ENCODE results near the gene C4BPB.

The C4BPB gene

GRCh38 chr1:207102146-207102545 lies 13.5 kb downstream of the C4BPB start:
- DNase-seq (ENCODE audit: extremely low read depth, insufficient read length), result no peak
- no peak overlapping the region for H3K4me3 ChIP-seq (replicated peaks; ENCODE audit: low read depth, low read length)

DNA sequence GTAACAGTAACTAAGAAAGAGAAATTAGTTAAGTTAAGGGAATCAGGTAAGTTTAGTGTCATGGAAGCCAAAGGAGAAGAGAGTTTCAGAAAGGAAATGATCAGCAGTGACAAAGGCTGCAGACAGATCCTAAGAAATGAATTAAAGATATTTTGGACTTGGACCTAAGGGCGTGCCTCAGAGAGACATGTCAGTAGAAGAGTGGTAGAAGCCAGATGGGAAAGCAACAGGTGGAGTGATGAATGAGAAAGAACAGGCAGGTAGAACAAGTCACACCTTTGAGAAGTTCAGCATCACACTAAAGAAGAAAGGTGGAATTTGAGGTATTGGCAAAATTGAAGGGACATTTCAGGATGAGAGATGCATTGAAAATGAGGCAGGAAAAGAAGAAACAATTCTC lies 14.0 kb downstream of the C4BPB start:
- Histone ChIP-seq H3K27me3 (replicated peaks; ENCODE audit: control insufficient read depth, insufficient read depth, low read length) (no peaks in the 10 kb centered on the region), H3K4me3 (replicated peaks; ENCODE audit: low read depth, low read length) (no peak overlapping the region), H3K36me3 (ENCODE audit: control insufficient read depth, insufficient read depth, low read length) (no peaks in the 10 kb centered on the region)
- TF ChIP-seq, protein P1, sequence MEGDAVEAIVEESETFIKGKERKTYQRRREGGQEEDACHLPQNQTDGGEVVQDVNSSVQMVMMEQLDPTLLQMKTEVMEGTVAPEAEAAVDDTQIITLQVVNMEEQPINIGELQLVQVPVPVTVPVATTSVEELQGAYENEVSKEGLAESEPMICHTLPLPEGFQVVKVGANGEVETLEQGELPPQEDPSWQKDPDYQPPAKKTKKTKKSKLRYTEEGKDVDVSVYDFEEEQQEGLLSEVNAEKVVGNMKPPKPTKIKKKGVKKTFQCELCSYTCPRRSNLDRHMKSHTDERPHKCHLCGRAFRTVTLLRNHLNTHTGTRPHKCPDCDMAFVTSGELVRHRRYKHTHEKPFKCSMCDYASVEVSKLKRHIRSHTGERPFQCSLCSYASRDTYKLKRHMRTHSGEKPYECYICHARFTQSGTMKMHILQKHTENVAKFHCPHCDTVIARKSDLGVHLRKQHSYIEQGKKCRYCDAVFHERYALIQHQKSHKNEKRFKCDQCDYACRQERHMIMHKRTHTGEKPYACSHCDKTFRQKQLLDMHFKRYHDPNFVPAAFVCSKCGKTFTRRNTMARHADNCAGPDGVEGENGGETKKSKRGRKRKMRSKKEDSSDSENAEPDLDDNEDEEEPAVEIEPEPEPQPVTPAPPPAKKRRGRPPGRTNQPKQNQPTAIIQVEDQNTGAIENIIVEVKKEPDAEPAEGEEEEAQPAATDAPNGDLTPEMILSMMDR (IDR thresholded peaks at IDR 0.05; ENCODE audit: insufficient read depth, low read length, poor library complexity, severe bottlenecking), result no peak
- no peak for DNase-seq (ENCODE audit: extremely low read depth, insufficient read length)

More at GRCh38 chr1:207102146-207102545, 13.5 kb downstream of the C4BPB start:
- Histone ChIP-seq H3K36me3 (ENCODE audit: control insufficient read depth, insufficient read depth, low read length) (no peaks in the 10 kb centered on the region), H3K27me3 (replicated peaks; ENCODE audit: control insufficient read depth, insufficient read depth, low read length) (no peaks in the 10 kb centered on the region)
- TF ChIP-seq, protein P1 (IDR thresholded peaks at IDR 0.05; ENCODE audit: insufficient read depth, low read length, poor library complexity, severe bottlenecking), result no peak

DNA sequence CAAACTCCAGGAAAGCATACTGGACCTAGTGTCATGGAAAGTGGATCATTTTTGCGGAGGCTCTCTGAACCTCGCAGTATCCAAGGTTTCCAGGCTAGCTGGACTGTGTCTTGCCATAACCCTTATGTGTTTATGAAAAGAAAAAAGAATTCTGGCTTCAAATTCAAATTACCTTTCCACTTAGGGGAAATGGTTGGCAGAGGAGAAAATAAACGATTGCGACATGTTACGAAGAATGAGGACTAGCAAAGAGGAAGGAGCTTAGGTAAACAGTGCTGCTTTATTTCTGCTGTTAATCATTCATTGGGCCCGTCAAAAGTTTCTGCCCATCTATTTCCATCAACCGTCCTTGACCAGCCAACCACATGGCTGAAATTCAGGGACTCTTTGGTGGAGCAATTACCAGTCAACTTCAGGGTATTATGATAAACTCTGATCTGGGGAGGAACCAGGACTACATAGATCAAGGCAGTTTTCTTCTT lies 15.3 kb downstream of the C4BPB start, which contains the start of gene C4BPA:
Gene C4BPA, plus strand, starts transcription at position 342 of the 482 bp plus-strand sequence. CDS start 8,793 bp downstream, outside the sequence.
- H3K4me3 ChIP-seq (replicated peaks; ENCODE audit: low read depth, low read length), result no peak within 1 kb of the TSS
- DNase-seq (ENCODE audit: extremely low read depth, insufficient read length), result no peak
- no peaks in the 10 kb centered on the region for H3K36me3 ChIP-seq (ENCODE audit: control insufficient read depth, insufficient read depth, low read length)
- TF ChIP-seq, protein P1 (IDR thresholded peaks at IDR 0.05; ENCODE audit: insufficient read depth, low read length, poor library complexity, severe bottlenecking), result no peak
- no peaks in the 10 kb centered on the region for H3K27me3 ChIP-seq (replicated peaks; ENCODE audit: control insufficient read depth, insufficient read depth, low read length)

GRCh38 chr1:207109004-207109403 lies 20.3 kb downstream of the C4BPB start:
- DNase-seq (ENCODE audit: extremely low read depth, insufficient read length), result no peak
- Histone ChIP-seq H3K4me3 (replicated peaks; ENCODE audit: low read depth, low read length) (no peak overlapping the region), H3K36me3 (ENCODE audit: control insufficient read depth, insufficient read depth, low read length) (no peaks in the 10 kb centered on the region), H3K27me3 (replicated peaks; ENCODE audit: control insufficient read depth, insufficient read depth, low read length) (0 out of 2 replicates have a peak, but pooled peaks cover 2% of the 10 kb centered on the region)
- TF ChIP-seq, protein P1 (IDR thresholded peaks at IDR 0.05; ENCODE audit: insufficient read depth, low read length, poor library complexity, severe bottlenecking), result no peak

GRCh38 chr1:207112616-207113296 lies 24.1 kb downstream of the C4BPB start:
- H3K27me3 ChIP-seq (replicated peaks; ENCODE audit: control insufficient read depth, insufficient read depth, low read length), result 0 out of 2 replicates have a peak, but pooled peaks cover 2% of the 10 kb centered on the region
- TF ChIP-seq, protein P1 (IDR thresholded peaks at IDR 0.05; ENCODE audit: insufficient read depth, low read length, poor library complexity, severe bottlenecking), result no peak
- no peak for DNase-seq (ENCODE audit: extremely low read depth, insufficient read length)
- H3K4me3 ChIP-seq (replicated peaks; ENCODE audit: low read depth, low read length), result no peak overlapping the region
- H3K36me3 ChIP-seq (ENCODE audit: control insufficient read depth, insufficient read depth, low read length), result no peaks in the 10 kb centered on the region

All from GM06990 (cell line).